ENCODE results near the gene BRCA2. TPM values are rescaled to one million over a fixed set of nuclear protein-coding genes. Genes with fewer than 3 reads are reported as not detected.

Gene BRCA2
- total and polyA plus RNA-seq, 9 of the 15 experiments (the other 6 are each of a cell fraction or from before 2014, with no cell fraction given): 4.1 to 17.3 (median 5.8) TPM

- no peak for TF ChIP-seq MTA1 (IDR thresholded peaks at IDR 0.05; ENCODE audit: borderline replicate concordance)
- no peak for TF ChIP-seq TAF7 (tag; IDR thresholded peaks at IDR 0.05)
- TF ChIP-seq CEBPG (CRISPR knock-in tag; IDR thresholded peaks at IDR 0.05): no peak
- TF ChIP-seq CEBPG (tag; conservative IDR thresholded peaks at IDR 0.05 in 1 of 2, IDR thresholded peaks at IDR 0.05 in 1 of 2): no peak
- no peak for TF ChIP-seq ZNF79 (CRISPR knock-in tag; IDR thresholded peaks at IDR 0.05; ENCODE audit: low read depth)
- TF ChIP-seq SMARCA4 (IDR thresholded peaks at IDR 0.05): no peak
- TF ChIP-seq HES1 (IDR thresholded peaks at IDR 0.05; ENCODE audit: low read depth): no peak
Observed at GRCh38 chr13:32298695-32299094, 16.6 kb upstream of the BRCA2 start (continued).

- Histone ChIP-seq H3K9ac (ENCODE audit: insufficient read depth in 1 of 2, low read depth in 2 of 2, low read length in 2 of 2) (no peak overlapping the region), H3K79me2 (ENCODE audit: control insufficient read depth, insufficient read depth, low read length) (no peaks in the 10 kb centered on the region), H3K4me1 (replicated peaks in 1 of 2; ENCODE audit: control insufficient read depth in 2 of 2, insufficient read depth in 2 of 2, low read length in 2 of 2) (no peaks in the 10 kb centered on the region), H3K36me3 (ENCODE audit: control insufficient read depth, insufficient read depth, low read length) (no peaks in the 10 kb centered on the region), H3K9me1 (ENCODE audit: control insufficient read depth, insufficient read depth, low read length) (no peaks in the 10 kb centered on the region), H2AFZ (ENCODE audit: low read depth, low read length) (no peak overlapping the region), H3K4me2 (ENCODE audit: insufficient read depth, low read length) (no peak overlapping the region), H3K27me3 (ENCODE audit: control insufficient read depth in 2 of 2, insufficient read depth in 2 of 2, low read length in 2 of 2) (peaks cover 12 to 27% of the 10 kb centered on the region in 2 experiments; a peak in 4 of 5 replicates), H3K9me3 (replicated peaks; ENCODE audit: control insufficient read depth, insufficient read depth, low read depth, low read length) (no peaks in the 10 kb centered on the region), H4K20me1 (replicated peaks; ENCODE audit: control insufficient read depth, insufficient read depth, low read length) (no peaks in the 10 kb centered on the region), H3K27ac (ENCODE audit: extremely low read depth, low read depth, low read length) (no peak overlapping the region), H3K4me3 (no peak overlapping the region)
- POLR2A ChIA-PET: interaction anchor here (1.2 kb wide), 1 partner anchor 16 kb away, joined by 6 read pairs; the partner anchor contains the start of genes BRCA2 and ZAR1L
- CTCF ChIA-PET (ENCODE audit: low intra/inter-chr PET ratio): no interaction called here
- no peak for ATAC-seq
- 0% methylated on average over 4 of the region's 4 CpGs for WGBS (ENCODE audit: insufficient coverage, low coverage, missing lambda C conversion rate)
- FAIRE-seq: no peak
- no peak for TF ChIP-seq SETDB1 (IDR thresholded peaks at IDR 0.05; ENCODE audit: low read length)
- intact Hi-C loops (cut with micrococcal nuclease) (no loop called here), in situ Hi-C loops (cut with MboI) (loop anchor here (25.0 kb wide), 1 partner anchor 388 kb away; no protein-coding TSS in a partner anchor)
- BruUV-seq (replicated peaks): no TSS peak
- no peak for DNase-seq (ENCODE audit: extremely low read depth in 1 of 4, low spot score in 3 of 4)
Observed at GRCh38 chr13:32299893-32300292, 15.4 kb upstream of the BRCA2 start.
